ENCODE data around the gene PIK3R6. TPM values are rescaled to one million over a fixed set of nuclear protein-coding genes. Genes with fewer than 3 reads are reported as not detected.
"Not testable (repeated sequence)": the region's sequence is repeated elsewhere in the genome, so short reads cannot be mapped to it uniquely, and the experiment has no call there.

The PIK3R6 gene
- total and polyA plus RNA-seq, 12 donors: 0.17 to 1.7 (median 0.83) TPM

DNA sequence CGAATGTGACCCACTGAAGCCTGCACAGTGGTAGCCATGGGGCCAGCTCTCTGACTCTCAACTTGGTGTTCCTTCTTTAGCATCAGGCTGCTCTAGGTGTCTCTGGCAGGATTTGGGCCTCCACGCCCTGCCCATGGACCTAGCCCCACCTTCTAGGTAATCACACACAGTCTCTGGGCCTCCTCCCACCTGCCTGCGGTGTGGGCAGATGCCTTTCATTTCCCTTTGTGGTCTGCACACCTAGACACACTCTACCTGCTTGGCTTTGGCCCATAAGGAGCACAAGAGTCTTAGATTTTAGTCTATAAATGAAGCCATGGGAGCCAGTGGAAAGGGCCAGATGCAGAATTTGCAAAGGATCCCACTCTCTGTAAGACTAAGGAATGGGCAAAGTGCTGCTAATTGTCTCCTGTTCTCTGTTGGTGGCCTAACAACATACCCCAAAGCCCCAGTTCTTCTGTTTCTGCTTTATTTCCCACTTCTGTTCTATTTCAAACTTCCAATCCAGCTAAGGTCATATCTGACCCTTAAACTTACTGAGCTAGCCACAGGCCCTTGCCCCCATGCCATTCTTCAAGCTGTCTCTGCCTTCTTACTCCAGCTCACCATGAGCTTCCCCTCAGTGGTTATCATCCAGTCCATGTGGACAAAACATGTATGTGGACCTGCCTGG is 61.1 kb downstream of the PIK3R6 start:
- intact Hi-C loops (cut with DNase I): no loop called here
- Histone ChIP-seq H3K9me3 (replicated peaks in 1 of 3) (no peaks in the 10 kb centered on the region), H3K4me3 (no peak overlapping the region), H3K27ac (peak overlapping the region in 2 of 5 donors; percentile 5 to 44), H3K4me1 (replicated peaks in 1 of 2) (no peaks in the 10 kb centered on the region), H3K27me3 (no peaks in the 10 kb centered on the region), H3K36me3 (replicated peaks in 1 of 2) (no peaks in the 10 kb centered on the region)
- 87 to 95% (median 90%) methylated on average over 2 to 3 of the region's 3 CpGs for WGBS, 4 donors
- DNase-seq: no peak
- TF ChIP-seq, protein P1, sequence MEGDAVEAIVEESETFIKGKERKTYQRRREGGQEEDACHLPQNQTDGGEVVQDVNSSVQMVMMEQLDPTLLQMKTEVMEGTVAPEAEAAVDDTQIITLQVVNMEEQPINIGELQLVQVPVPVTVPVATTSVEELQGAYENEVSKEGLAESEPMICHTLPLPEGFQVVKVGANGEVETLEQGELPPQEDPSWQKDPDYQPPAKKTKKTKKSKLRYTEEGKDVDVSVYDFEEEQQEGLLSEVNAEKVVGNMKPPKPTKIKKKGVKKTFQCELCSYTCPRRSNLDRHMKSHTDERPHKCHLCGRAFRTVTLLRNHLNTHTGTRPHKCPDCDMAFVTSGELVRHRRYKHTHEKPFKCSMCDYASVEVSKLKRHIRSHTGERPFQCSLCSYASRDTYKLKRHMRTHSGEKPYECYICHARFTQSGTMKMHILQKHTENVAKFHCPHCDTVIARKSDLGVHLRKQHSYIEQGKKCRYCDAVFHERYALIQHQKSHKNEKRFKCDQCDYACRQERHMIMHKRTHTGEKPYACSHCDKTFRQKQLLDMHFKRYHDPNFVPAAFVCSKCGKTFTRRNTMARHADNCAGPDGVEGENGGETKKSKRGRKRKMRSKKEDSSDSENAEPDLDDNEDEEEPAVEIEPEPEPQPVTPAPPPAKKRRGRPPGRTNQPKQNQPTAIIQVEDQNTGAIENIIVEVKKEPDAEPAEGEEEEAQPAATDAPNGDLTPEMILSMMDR (IDR thresholded peaks at IDR 0.05): no peak
- TF ChIP-seq POLR2A (IDR thresholded peaks at IDR 0.05): no peak

DNA sequence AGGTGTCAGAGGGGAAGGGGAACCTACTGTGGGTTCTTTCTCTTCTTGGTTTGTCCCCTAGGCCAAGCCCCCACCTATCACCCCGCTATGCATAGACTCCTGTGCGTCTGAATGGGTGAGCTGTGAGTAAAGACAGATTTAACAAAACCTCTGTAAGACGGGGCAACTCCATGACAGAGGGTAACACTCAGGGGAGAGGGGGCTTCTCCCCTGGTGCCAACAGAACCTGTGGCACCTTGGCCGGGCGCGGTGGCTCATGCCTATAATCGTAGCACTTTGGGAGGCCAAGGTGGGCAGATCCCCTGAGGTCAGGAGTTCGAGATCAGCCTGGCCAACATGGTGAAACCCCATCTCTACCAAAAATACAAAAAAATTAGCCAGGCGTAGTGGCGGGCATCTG is 62.1 kb downstream of the PIK3R6 start:
- 84 to 92% (median 89%) methylated on average over 9 to 10 of the region's 10 CpGs for WGBS, 4 donors
- DNase-seq; H3K4me1 ChIP-seq (replicated peaks in 1 of 2); intact Hi-C loops (cut with DNase I); H3K27ac ChIP-seq; H3K36me3 ChIP-seq (replicated peaks in 1 of 2); H3K27me3 ChIP-seq; H3K9me3 ChIP-seq (replicated peaks in 1 of 3); H3K4me3 ChIP-seq: not testable (repeated sequence)

DNA sequence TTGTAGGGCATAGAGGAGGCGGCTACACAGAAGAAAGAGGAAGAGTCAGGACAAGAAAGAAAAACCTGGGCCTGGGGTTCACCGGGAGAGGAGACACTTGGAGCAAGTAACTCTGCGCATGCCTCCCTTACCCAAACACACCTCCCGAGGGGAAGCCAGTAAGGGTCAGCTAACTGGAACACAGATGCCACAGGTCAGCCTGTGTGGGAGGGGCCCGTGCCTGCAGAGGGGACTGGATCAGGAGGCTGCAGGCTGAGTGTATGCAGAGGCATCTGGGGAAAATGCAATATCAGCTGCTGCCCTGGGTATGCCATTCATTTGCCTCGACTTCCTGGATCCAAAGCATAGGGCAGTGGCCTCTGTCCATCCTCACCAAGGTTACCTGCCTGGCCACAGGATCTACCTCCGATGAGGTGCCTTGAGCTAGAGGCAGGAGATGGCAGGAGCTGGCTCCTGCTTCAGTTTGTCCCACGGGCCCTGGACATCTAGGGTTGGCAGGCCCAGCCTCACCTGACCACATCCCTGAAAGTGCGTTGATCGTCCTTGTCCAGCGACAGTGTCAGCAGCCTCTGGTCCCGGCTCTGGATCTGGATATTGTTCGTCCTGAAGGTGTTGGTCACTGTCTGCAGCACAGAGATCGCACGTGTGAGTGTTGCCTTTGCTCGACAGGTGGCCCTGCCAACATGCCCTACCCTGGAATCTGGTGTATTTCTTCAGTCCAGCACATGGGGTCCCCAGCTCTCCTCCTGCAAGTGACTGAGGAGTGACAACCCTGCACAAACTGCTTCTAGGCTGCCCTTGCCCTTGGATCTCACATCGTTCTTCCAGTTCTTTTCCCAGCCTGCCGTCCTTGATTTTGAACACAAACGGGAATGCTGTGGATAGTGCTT is 63.7 kb downstream of the PIK3R6 start:
- WGBS, 4 donors: 72 to 79% (median 77%) methylated on average over 16 to 19 of the region's 19 CpGs
- Histone ChIP-seq H3K4me3 (no peak overlapping the region), H3K27ac (no peak overlapping the region), H3K27me3 (peaks cover 7% of the 10 kb centered on the region), H3K4me1 (replicated peaks in 1 of 2) (no peaks in the 10 kb centered on the region), H3K36me3 (replicated peaks in 1 of 2) (no peaks in the 10 kb centered on the region), H3K9me3 (replicated peaks in 1 of 3) (no peaks in the 10 kb centered on the region)
- intact Hi-C loops (cut with DNase I): no loop called here
- DNase-seq: no peak
- TF ChIP-seq POLR2A (IDR thresholded peaks at IDR 0.05): no peak
- TF ChIP-seq, protein P1 (IDR thresholded peaks at IDR 0.05): no peak

DNA sequence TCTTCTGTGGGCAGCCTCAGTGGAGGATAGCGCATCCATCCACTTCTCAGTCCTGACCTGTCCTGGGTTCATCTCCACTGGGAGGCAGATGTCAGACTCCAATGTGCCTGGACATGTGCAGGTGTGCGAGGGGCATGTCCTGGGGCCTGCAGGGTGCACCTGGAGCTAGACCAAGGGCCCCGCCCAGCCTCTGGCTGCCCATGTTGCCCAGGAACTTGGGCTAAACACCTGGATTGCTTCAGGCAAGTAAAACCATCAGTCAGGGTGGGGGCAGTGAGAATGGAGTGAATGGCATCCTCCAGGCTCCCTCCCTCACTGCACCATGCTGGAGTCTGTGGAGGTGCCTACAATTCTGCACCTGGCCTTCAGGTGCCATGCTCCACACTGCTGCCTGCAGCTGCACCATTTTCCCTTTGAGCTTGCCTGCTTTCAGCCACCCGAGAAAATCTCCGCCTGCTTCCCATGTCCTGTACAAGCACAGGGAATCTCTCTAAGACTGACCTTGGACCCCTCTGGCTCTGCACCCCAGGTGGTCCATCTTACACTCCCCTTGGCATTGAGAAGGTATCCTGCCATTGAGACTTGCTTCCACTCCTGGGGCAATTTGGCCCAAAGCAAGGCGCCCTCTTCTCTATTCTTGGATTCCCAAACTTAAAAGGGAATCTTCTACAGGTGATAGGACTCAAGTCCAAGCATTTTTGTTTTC is 66.2 kb downstream of the PIK3R6 start:
- Histone ChIP-seq H3K9me3 (replicated peaks in 1 of 3) (no peaks in the 10 kb centered on the region), H3K4me3 (no peak overlapping the region), H3K27ac (no peak overlapping the region), H3K27me3 (peaks cover 8% of the 10 kb centered on the region), H3K4me1 (replicated peaks in 1 of 2) (no peaks in the 10 kb centered on the region), H3K36me3 (replicated peaks in 1 of 2) (no peaks in the 10 kb centered on the region)
- 88 to 94% (median 89%) methylated on average over 4 to 6 of the region's 6 CpGs for WGBS, 4 donors
- TF ChIP-seq, protein P1 (IDR thresholded peaks at IDR 0.05): no peak
- TF ChIP-seq POLR2A (IDR thresholded peaks at IDR 0.05): no peak
- intact Hi-C loops (cut with DNase I): no loop called here
- no peak for DNase-seq
